Ovary (tissue), 9 donors: ENCODE data around the gene WDR73. TPM values are rescaled to one million over a fixed set of nuclear protein-coding genes. Genes with fewer than 3 reads are reported as not detected.

ENCODE experiments used
- DNase-seq, 5 donors: peaks; one replicate each; pipeline ENCODE4 v3.0.0-alpha.2; 2019 to 2020
- H3K27ac ChIP-seq, 2 donors: fragments of 200-600 bp; one replicate each; pipeline versions ENCODE4 v1.5.1 to v1.8.0; 2019 to 2022
- H3K27me3 ChIP-seq: fragments of 200-600 bp; one replicate; pipeline ENCODE4 v1.8.0; 2022
- H3K36me3 ChIP-seq: fragments of 200-600 bp; sonication (generic); one replicate; pipeline ENCODE4 v1.5.1; 2019
- H3K4me1 ChIP-seq: one replicate; pipeline ENCODE4 v1.8.1; 2013; ENCODE audit warnings: mild to moderate bottlenecking, moderate library complexity; ENCODE audit not compliant: insufficient read depth
- H3K4me3 ChIP-seq: fragments of 200-600 bp; sonication (generic); one replicate; pipeline ENCODE4 v1.5.1; 2017
- H3K9me3 ChIP-seq, 2 donors: fragments of 200-600 bp in 1 of 2; sonication (generic) in 1 of 2; one replicate each; pipeline versions ENCODE4 v1.5.1 to v1.8.1; 2013 to 2019; ENCODE audit warnings: mild to moderate bottlenecking in 1 of 2, moderate library complexity in 1 of 2
- CTCF ChIP-seq, 3 donors: fragments of 450-650 bp in 2 of 3; fragments of 200-600 bp in 1 of 3; IDR thresholded peaks; one replicate each; pipeline versions ENCODE4 v1.5.1 to v1.8.0; 2016 to 2022; ENCODE audit warnings: antibody characterized with exemption in 3 of 3, mild to moderate bottlenecking in 1 of 3
- EP300 ChIP-seq: sonication (generic); formaldehyde crosslinking; IDR thresholded peaks from one replicate; pipeline ENCODE4 v1.6.1; 2017; ENCODE audit warnings: antibody characterized with exemption
- POLR2A ChIP-seq: fragments of 450-650 bp; IDR thresholded peaks from one replicate; pipeline ENCODE4 v1.6.1; 2017; ENCODE audit warnings: antibody characterized with exemption, mild to moderate bottlenecking, moderate library complexity
- WGBS, 3 donors: extraction: QIAGEN DNeasy Blood & Tissue Kit in 1 of 3; methylation state at CpG; one replicate each; pipeline versions ENCODE4 v1.1.5 to v1.1.7; 2013 to 2017; 5-methylcytosine and 5-hydroxymethylcytosine counted together
- intact Hi-C, 4 donors: fragments of 100-400 bp; cut with DNase I; formaldehyde crosslinking; loops; one replicate each; pipeline versions ENCODE4 v1.11.0 to v1.15.1; 2022 to 2023
- polyA plus RNA-seq, 2 donors: library from polyadenylated mRNA; stranded (reverse); fragments of 200-250 nt in 1 of 2; fragments of 350-450 nt in 1 of 2; fragmentation: Illumina TruSeq in 1 of 2; extraction: RNeasy Lipid Tissue Mini Kit (QIAGEN cat#74804) in 1 of 2; gene quantifications; one replicate each; pipeline ENCODE4 v1.2.3, GENCODE V29; 2013 to 2014
- total RNA-seq, 7 donors: library from RNA; depleted of rRNA in 2 of 7; stranded (reverse); fragments of >200 nt in 2 of 7; fragmentation: NEBNext Ultra II Directional in 3 of 7; extraction: Animal tissue kit (Norgen Biotek cat#: 25700) in 3 of 7; gene quantifications; one replicate each; pipeline versions ENCODE4 v1.1.0 to v1.2.4, GENCODE V29; 2016 to 2023
- donor health status: DM: no; HTN: no; CAD: no; lungs with moderate emphysema.
- donor health status: DM: no; HTN: no; CAD: no.
- donor health status: Bipolar disorder and iron deficiency.
- donor health status: DM: yes; HTN: yes; CAD: no.
- donor health status: DM: no; HTN: no; CAD: no.
- donor health status: DM: yes; HTN: yes; CAD: no.

Gene WDR73
- total and polyA plus RNA-seq, 9 donors, result 18.8 to 36.1 (median 22.4) TPM

GRCh38 chr15:84601555-84601838, 52.6 kb downstream of the WDR73 start:
- Histone ChIP-seq H3K36me3 (no peaks in the 10 kb centered on the region), H3K4me3 (peak overlapping the region; percentile 85), H3K27ac (no peak overlapping the region), H3K9me3 (no peaks in the 10 kb centered on the region), H3K27me3 (no peaks in the 10 kb centered on the region), H3K4me1 (peaks cover 5% of the 10 kb centered on the region)
- no peak for DNase-seq
- WGBS, 3 donors, result 3 to 4% (median 4%) methylated on average over 6 of the region's 6 CpGs
- TF ChIP-seq POLR2A (no peak), CTCF (IDR thresholded peaks at IDR 0.05) (no peak), EP300 (no peak)
- intact Hi-C loops, result loop anchor here in 2 of 4 donors (5.0 to 10.0 kb wide), 2 partner anchors 53 to 326 kb away; partner anchors contain the start of genes NMB (in 1 of the 2) and WDR73 (in 1 of the 2)

GRCh38 chr15:84600687-84601554, 53.2 kb downstream of the WDR73 start, which contains the start of gene ZSCAN2:
Gene ZSCAN2 (plus strand): TSS chr15:84601009. CDS start chr15:84603928, 2,919 bp downstream.
- peak; percentile 92 to 96 (median 94) for DNase-seq
- TF ChIP-seq CTCF (IDR thresholded peaks at IDR 0.05) (no peak), POLR2A (peak; percentile 26)
- H3K9me3 ChIP-seq, result no peaks in the 10 kb centered on the region
- intact Hi-C loops, result loop anchor here in 2 of 4 donors (5.0 to 10.0 kb wide), 2 partner anchors 54 to 326 kb away; partner anchors contain the start of genes NMB (in 1 of the 2) and WDR73 (in 1 of the 2)
- peak within 1 kb of the TSS; percentile 14 to 78 for H3K27ac ChIP-seq
- H3K4me1 ChIP-seq, result peaks cover 5% of the 10 kb centered on the region
- H3K27me3 ChIP-seq, result no peaks in the 10 kb centered on the region
- WGBS, 3 donors, result 0 to 1% (median 0%) methylated on average over 45 to 68 of the region's 68 CpGs
- H3K36me3 ChIP-seq, result no peaks in the 10 kb centered on the region
- peak within 1 kb of the TSS; percentile 85 for H3K4me3 ChIP-seq

GRCh38 chr15:84600331-84600686, 53.8 kb downstream of the WDR73 start:
- no peaks in the 10 kb centered on the region for H3K36me3 ChIP-seq
- no peaks in the 10 kb centered on the region for H3K9me3 ChIP-seq
- 0% methylated on average over 20 of the region's 20 CpGs for WGBS, 3 donors
- H3K4me1 ChIP-seq, result peaks cover 5% of the 10 kb centered on the region
- peak overlapping the region; percentile 85 for H3K4me3 ChIP-seq
- H3K27me3 ChIP-seq, result no peaks in the 10 kb centered on the region
- DNase-seq, result peak; percentile 79 to 90 (median 87)
- TF ChIP-seq POLR2A, result no peak
- no peak for TF ChIP-seq CTCF (IDR thresholded peaks at IDR 0.05)
- H3K27ac ChIP-seq, result peak overlapping the region; percentile 14 to 78
- intact Hi-C loops, result loop anchor here in 2 of 4 donors (5.0 to 10.0 kb wide), 2 partner anchors 54 to 327 kb away; partner anchors contain the start of genes NMB (in 1 of the 2) and WDR73 (in 1 of the 2)

- Histone ChIP-seq H3K27me3 (no peaks in the 10 kb centered on the region), H3K4me1 (peaks cover 5% of the 10 kb centered on the region), H3K27ac (peak overlapping the region in 1 of 2 donors; percentile 78), H3K9me3 (no peaks in the 10 kb centered on the region), H3K4me3 (no peak overlapping the region), H3K36me3 (no peaks in the 10 kb centered on the region)
- TF ChIP-seq POLR2A (no peak), CTCF (IDR thresholded peaks at IDR 0.05) (no peak), EP300 (no peak)
- DNase-seq, result peak in 3 of 5 donors; percentile 28 to 48 (median 39)
- intact Hi-C loops, result loop anchor here (5.0 to 10.0 kb wide), 3 partner anchors 55 to 327 kb away; partner anchors contain the start of genes NMB (in 1 of the 4) and WDR73 (in 1 of the 4)
- 45 to 54% (median 46%) methylated on average over 10 of the region's 10 CpGs for WGBS, 3 donors
Measured at GRCh38 chr15:84599906-84600305, 54.2 kb downstream of the WDR73 start.
